Measurements from ENCODE around the gene PABPC1L. TPM values are rescaled to one million over a fixed set of nuclear protein-coding genes. Genes with fewer than 3 reads are reported as not detected.

PABPC1L gene
- total RNA-seq, 4 donors from 2014 or later = 2.2 to 13.5 (median 3.2) TPM

DNA sequence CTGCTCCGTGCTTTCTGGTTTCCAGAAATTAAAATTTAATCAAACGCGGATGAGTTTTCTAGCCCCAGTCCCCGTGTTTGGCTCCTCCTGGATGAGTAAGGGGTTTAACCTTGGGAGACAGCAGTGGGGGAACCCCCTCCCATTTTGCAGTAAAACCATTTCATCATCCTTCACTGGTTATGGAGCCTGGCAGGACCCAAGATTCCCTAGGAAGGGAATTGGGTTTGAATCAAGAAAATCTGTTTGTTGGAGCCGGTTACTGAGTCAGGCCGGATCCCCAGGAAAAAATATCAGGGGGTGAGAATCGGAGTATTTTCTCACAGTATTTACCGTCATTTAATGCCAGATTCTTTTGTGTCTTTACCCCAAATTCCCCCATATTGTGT lies 23.6 kb upstream of the PABPC1L start:
- H3K27me3 ChIP-seq = no peaks in the 10 kb centered on the region

DNA sequence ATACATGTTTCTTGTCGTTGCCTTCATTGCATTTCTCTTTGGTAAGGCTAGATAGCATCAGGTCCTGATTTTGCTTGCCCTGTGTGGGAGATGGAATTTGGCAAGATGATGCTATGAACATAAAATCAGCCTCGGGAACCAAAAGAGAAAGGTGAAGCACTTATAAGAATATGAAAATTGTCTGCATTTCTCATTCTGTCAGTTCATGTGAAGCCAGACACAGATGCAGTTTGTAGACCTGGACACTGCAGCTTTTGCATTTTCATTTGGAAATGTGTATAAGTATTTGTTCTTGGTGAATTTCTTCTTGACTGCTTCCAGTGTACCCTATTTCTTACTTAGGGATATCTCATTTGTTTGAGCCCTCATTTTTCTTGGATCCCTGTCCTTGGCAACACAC lies 23.0 kb upstream of the PABPC1L start:
- no peaks in the 10 kb centered on the region for H3K27me3 ChIP-seq
- no peak for TF ChIP-seq EP300 (IDR thresholded peaks at IDR 0.05)
- TF ChIP-seq, protein P1, sequence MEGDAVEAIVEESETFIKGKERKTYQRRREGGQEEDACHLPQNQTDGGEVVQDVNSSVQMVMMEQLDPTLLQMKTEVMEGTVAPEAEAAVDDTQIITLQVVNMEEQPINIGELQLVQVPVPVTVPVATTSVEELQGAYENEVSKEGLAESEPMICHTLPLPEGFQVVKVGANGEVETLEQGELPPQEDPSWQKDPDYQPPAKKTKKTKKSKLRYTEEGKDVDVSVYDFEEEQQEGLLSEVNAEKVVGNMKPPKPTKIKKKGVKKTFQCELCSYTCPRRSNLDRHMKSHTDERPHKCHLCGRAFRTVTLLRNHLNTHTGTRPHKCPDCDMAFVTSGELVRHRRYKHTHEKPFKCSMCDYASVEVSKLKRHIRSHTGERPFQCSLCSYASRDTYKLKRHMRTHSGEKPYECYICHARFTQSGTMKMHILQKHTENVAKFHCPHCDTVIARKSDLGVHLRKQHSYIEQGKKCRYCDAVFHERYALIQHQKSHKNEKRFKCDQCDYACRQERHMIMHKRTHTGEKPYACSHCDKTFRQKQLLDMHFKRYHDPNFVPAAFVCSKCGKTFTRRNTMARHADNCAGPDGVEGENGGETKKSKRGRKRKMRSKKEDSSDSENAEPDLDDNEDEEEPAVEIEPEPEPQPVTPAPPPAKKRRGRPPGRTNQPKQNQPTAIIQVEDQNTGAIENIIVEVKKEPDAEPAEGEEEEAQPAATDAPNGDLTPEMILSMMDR (IDR thresholded peaks at IDR 0.05) = no peak
- no peak for TF ChIP-seq POLR2AphosphoS5 (IDR thresholded peaks at IDR 0.05)
- TF ChIP-seq POLR2A (IDR thresholded peaks at IDR 0.05) = no peak
- no peaks in the 10 kb centered on the region for H3K9me3 ChIP-seq
- peak overlapping the region in 2 of 4 donors; percentile 92 to 96 for H3K27ac ChIP-seq
- 0% methylated on average over 2 of the region's 2 CpGs for WGBS, 2 donors (ENCODE audit: low coverage in 1 of 2)
- no peak for ATAC-seq
- H3K4me3 ChIP-seq = peak overlapping the region; percentile 78 to 95
- H3K36me3 ChIP-seq = no peaks in the 10 kb centered on the region
- H3K4me1 ChIP-seq = peaks cover 15 to 67% (median 21%) of the 10 kb centered on the region in 3 donors

More for the DNA sequence above, 23.6 kb upstream of the PABPC1L start:
- 0 to 5% methylated on average over 4 to 7 of the region's 8 CpGs for WGBS, 2 donors (ENCODE audit: low coverage in 1 of 2)
- ATAC-seq = no peak
- Histone ChIP-seq H3K9me3 (no peaks in the 10 kb centered on the region), H3K36me3 (no peaks in the 10 kb centered on the region), H3K27ac (peak overlapping the region; percentile 92 to 99 (median 96)), H3K4me3 (peak overlapping the region; percentile 78 to 95), H3K4me1 (peaks cover 15 to 62% (median 21%) of the 10 kb centered on the region in 3 donors)
- TF ChIP-seq POLR2A (IDR thresholded peaks at IDR 0.05) = no peak
- no peak for TF ChIP-seq EP300 (IDR thresholded peaks at IDR 0.05)
- TF ChIP-seq POLR2AphosphoS5 (IDR thresholded peaks at IDR 0.05) = no peak
- TF ChIP-seq, protein P1 (IDR thresholded peaks at IDR 0.05) = no peak

DNA sequence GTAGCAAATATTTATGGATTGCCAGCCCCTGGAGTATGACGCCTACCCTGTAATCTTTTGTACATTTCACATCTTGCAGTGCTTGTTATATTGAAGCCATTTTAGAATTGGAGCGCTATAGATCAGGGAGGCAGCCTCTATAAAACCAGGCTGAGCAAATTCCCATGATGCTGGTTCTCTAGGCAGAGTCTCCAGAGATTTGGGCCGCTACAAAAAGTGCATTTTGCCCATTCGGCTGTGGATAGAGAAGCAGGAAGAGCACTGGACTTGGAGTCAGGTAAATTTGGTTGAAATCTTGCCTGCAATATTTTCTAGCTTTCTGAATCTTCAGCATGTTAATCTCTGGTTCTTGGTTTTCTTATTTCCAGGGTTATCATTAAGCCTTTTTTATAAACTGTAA lies 22.4 kb upstream of the PABPC1L start:
- 27 to 51% methylated on average over 2 to 4 of the region's 4 CpGs for WGBS, 2 donors (ENCODE audit: low coverage in 1 of 2)

DNA sequence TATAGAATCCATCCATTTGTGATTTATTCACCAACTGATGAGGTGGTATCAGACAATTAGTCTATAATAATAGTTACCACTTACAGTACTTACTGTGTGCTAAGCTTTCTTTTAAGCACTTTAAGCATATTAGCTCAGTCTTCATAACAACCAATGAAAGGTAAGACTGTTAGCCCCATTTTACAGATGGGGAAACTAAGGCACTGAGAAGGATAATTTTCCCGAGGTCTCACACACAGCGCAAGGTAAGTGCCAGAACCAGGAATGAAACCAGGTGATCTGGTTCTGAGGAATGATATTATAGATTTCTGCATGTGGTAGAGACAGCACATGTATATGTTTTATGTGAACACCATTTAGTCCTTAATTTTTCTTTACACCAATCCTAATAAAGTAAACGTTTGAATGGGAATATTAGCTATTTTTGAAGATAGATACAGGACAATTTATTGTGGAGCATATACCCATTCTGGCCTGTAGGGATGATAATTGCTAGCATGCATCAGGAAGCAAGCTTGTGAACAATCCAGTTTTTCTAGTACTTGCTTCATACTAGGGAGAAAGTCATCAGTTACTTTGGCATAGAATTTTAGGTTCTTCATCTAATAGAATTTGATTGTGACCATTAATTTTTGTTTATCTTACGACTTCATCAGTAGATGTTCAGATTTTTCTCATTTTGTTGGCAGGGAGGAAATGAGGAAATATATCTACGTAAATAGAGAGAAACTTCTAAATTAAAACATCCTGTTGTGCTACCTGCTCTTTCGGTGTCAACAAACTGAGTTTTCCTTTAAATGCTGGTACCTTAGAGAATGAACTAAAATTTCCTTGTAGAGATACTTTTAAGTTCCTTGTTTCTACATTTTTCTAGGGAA lies 21.4 kb upstream of the PABPC1L start:
- TF ChIP-seq, protein P1 (IDR thresholded peaks at IDR 0.05) = peak in 2 of 4 experiments; percentile 24 to 31
- no peak for TF ChIP-seq EP300 (IDR thresholded peaks at IDR 0.05)
- Histone ChIP-seq H3K4me3 (no peak overlapping the region), H3K4me1 (peaks cover 15 to 81% (median 21%) of the 10 kb centered on the region in 3 donors), H3K36me3 (no peaks in the 10 kb centered on the region), H3K27ac (no peak overlapping the region), H3K9me3 (no peaks in the 10 kb centered on the region), H3K27me3 (no peaks in the 10 kb centered on the region)
- WGBS, 2 donors (ENCODE audit: low coverage in 1 of 2) = 64 to 67% methylated on average over 6 of the region's 6 CpGs
- no peak for ATAC-seq

More for the DNA sequence above, 22.4 kb upstream of the PABPC1L start:
- H3K27ac ChIP-seq = no peak overlapping the region
- peak overlapping the region in 1 of 2 donors; percentile 78 for H3K4me3 ChIP-seq
- no peak for ATAC-seq
- no peaks in the 10 kb centered on the region for H3K9me3 ChIP-seq
- TF ChIP-seq POLR2A (IDR thresholded peaks at IDR 0.05) = no peak
- no peak for TF ChIP-seq EP300 (IDR thresholded peaks at IDR 0.05)
- TF ChIP-seq, protein P1 (IDR thresholded peaks at IDR 0.05) = no peak
- TF ChIP-seq POLR2AphosphoS5 (IDR thresholded peaks at IDR 0.05) = no peak
- H3K4me1 ChIP-seq = peaks cover 15 to 74% (median 21%) of the 10 kb centered on the region in 3 donors
- no peaks in the 10 kb centered on the region for H3K27me3 ChIP-seq
- no peaks in the 10 kb centered on the region for H3K36me3 ChIP-seq

DNA sequence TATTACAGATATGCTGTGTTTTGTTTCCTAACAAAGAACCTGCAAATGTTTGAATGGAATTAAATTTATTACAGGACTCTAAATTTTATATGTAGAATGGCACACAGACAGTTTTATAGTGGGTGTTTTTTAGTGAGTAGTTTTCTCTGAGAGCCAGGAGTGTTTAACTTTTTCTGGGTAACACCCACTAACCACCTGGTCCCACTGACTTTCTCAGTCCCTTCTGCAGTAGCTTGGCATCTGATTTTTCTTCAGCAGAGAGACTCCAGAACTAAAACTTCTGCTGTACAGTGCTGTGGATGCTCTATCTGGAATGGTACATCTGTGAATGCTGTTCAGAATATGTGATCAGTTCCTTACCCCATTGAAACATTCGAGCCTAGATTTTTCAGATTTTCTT lies 18.0 kb upstream of the PABPC1L start:
- Histone ChIP-seq H3K4me1 (peaks cover 16 to 94% (median 26%) of the 10 kb centered on the region in 3 donors), H3K27ac (no peak overlapping the region), H3K27me3 (no peaks in the 10 kb centered on the region), H3K36me3 (no peaks in the 10 kb centered on the region), H3K9me3 (no peaks in the 10 kb centered on the region), H3K4me3 (no peak overlapping the region)
- no peak for ATAC-seq
- TF ChIP-seq, protein P1 (IDR thresholded peaks at IDR 0.05) = no peak
- TF ChIP-seq POLR2AphosphoS5 (IDR thresholded peaks at IDR 0.05) (no peak), POLR2A (IDR thresholded peaks at IDR 0.05) (no peak), EP300 (IDR thresholded peaks at IDR 0.05) (no peak)
- WGBS, 2 donors (ENCODE audit: low coverage in 1 of 2) = 70 to 100% methylated on average over 1 of the region's 1 CpG
